K562 (cell line): Measurements from ENCODE around the gene SRGAP2C.
"Not testable (repeated sequence)": the region's sequence is repeated elsewhere in the genome, so short reads cannot be mapped to it uniquely, and the experiment has no call there.

Experiments
- ARID2 ChIP-seq: fragments of 450-650 bp; IDR thresholded peaks from 2 replicates; pipeline ENCODE4 v1.6.1; 2017; ENCODE audit warnings: antibody characterized with exemption, mild to moderate bottlenecking
- CHD2 ChIP-seq: IDR thresholded peaks from 2 replicates; pipeline ENCODE4 v1.6.1; 2011; ENCODE audit warnings: low read depth, low read length
- COPS2 ChIP-seq: fragments of 450-650 bp; conservative IDR thresholded peaks from 2 replicates; pipeline ENCODE4 v1.6.1; 2016; ENCODE audit warnings: mild to moderate bottlenecking, moderate library complexity
- HNRNPH1 ChIP-seq: fragments of 200-400 bp; formaldehyde crosslinking; optimal IDR thresholded peaks from 2 replicates; pipeline ENCODE3; 2017; ENCODE audit warnings: low read depth, mild to moderate bottlenecking, low read length, moderate library complexity
- MAFK ChIP-seq: IDR thresholded peaks from 2 replicates; pipeline ENCODE4 v1.6.1; 2011; ENCODE audit warnings: low read length, improper control_type of control experiment
- MCM3 ChIP-seq: fragments of 450-650 bp; IDR thresholded peaks from 2 replicates; pipeline ENCODE4 v1.6.1; 2016
- NCOA6 ChIP-seq: fragments of 450-650 bp; IDR thresholded peaks from 2 replicates; pipeline ENCODE4 v1.6.1; 2017; ENCODE audit warnings: mild to moderate bottlenecking
- POLR2A ChIP-seq: fragments of 450-650 bp; conservative IDR thresholded peaks from 2 replicates; pipeline ENCODE4 v1.6.1; 2016
- POLR2AphosphoS5 ChIP-seq: IDR thresholded peaks from 2 replicates; pipeline ENCODE4 v1.6.1; 2011; ENCODE audit warnings: mild to moderate bottlenecking, low read depth, low read length, moderate library complexity; ENCODE audit not compliant: control insufficient read depth, insufficient read depth
- SPI1 ChIP-seq: IDR thresholded peaks from 2 replicates; pipeline ENCODE4 v1.6.1; 2011; ENCODE audit warnings: low read depth, low read length, control low read depth, borderline replicate concordance
- ZNF785 ChIP-seq: fragments of 250-450 bp; sonication (Bioruptor Pico); IDR thresholded peaks from 2 replicates; pipeline ENCODE4 v1.4.0; 2020; ENCODE audit warnings: mild to moderate bottlenecking
- TF ChIP-seq, protein P1 (sequence below): sonication (generic); formaldehyde crosslinking; IDR thresholded peaks from 2 replicates; pipeline ENCODE4 v1.9.0; 2022; ENCODE audit warnings: mild to moderate bottlenecking, missing genetic modification reagents
- TF ChIP-seq, protein P2 (sequence below), 3 experiments: IDR thresholded peaks in 2 of 3; conservative IDR thresholded peaks in 1 of 3; 2 replicates each; pipeline ENCODE4 v1.5.1; 2011 to 2012; ENCODE audit warnings: low read length in 3 of 3, mild to moderate bottlenecking in 3 of 3, control low read depth in 2 of 3, improper control_type of control experiment in 1 of 3, inconsistent platforms in 1 of 3, low read depth in 1 of 3, mixed read lengths in 1 of 3, moderate library complexity in 1 of 3; ENCODE audit not compliant: insufficient read depth in 2 of 3
- TF ChIP-seq, protein P3 (sequence below): fragments of 450-650 bp; IDR thresholded peaks from 2 replicates; pipeline ENCODE4 v1.6.1; 2017; ENCODE audit warnings: antibody characterized with exemption

DNA sequence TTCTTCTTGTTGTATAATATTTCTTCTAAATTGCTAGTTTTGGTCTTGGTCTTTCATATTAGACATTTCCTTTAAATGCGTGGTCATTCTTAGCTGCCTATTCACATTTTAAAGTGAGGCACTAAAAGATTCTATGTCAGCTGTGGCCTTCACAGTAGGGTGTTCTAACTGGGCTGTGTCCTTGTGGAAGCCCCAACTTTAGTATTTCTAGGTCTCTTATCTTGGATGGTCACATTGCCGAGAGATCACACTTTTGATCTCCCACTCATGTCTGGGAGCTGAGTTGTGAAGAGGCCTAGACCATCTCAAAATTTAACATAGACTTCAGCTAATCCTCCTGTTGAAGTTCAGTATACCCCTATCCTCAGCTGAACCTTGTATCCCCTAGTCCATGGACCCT is 185.2 kb downstream of the SRGAP2C start:
- TF ChIP-seq POLR2AphosphoS5; POLR2A; MCM3; CHD2; SPI1; COPS2; MAFK; ARID2; ZNF785 (CRISPR knock-in tag); HNRNPH1; NCOA6: not testable (repeated sequence)
- TF ChIP-seq, protein P1, sequence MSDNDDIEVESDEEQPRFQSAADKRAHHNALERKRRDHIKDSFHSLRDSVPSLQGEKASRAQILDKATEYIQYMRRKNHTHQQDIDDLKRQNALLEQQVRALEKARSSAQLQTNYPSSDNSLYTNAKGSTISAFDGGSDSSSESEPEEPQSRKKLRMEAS (CRISPR knock-in tag): not testable (repeated sequence)
- TF ChIP-seq, protein P2, sequence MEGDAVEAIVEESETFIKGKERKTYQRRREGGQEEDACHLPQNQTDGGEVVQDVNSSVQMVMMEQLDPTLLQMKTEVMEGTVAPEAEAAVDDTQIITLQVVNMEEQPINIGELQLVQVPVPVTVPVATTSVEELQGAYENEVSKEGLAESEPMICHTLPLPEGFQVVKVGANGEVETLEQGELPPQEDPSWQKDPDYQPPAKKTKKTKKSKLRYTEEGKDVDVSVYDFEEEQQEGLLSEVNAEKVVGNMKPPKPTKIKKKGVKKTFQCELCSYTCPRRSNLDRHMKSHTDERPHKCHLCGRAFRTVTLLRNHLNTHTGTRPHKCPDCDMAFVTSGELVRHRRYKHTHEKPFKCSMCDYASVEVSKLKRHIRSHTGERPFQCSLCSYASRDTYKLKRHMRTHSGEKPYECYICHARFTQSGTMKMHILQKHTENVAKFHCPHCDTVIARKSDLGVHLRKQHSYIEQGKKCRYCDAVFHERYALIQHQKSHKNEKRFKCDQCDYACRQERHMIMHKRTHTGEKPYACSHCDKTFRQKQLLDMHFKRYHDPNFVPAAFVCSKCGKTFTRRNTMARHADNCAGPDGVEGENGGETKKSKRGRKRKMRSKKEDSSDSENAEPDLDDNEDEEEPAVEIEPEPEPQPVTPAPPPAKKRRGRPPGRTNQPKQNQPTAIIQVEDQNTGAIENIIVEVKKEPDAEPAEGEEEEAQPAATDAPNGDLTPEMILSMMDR (IDR thresholded peaks at IDR 0.05 in 2 of 3, conservative IDR thresholded peaks at IDR 0.05 in 1 of 3; ENCODE audit: insufficient read depth in 2 of 3, low read depth in 1 of 3, low read length in 3 of 3): not testable (repeated sequence)
- TF ChIP-seq, protein P3, sequence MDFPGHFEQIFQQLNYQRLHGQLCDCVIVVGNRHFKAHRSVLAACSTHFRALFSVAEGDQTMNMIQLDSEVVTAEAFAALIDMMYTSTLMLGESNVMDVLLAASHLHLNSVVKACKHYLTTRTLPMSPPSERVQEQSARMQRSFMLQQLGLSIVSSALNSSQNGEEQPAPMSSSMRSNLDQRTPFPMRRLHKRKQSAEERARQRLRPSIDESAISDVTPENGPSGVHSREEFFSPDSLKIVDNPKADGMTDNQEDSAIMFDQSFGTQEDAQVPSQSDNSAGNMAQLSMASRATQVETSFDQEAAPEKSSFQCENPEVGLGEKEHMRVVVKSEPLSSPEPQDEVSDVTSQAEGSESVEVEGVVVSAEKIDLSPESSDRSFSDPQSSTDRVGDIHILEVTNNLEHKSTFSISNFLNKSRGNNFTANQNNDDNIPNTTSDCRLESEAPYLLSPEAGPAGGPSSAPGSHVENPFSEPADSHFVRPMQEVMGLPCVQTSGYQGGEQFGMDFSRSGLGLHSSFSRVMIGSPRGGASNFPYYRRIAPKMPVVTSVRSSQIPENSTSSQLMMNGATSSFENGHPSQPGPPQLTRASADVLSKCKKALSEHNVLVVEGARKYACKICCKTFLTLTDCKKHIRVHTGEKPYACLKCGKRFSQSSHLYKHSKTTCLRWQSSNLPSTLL: not testable (repeated sequence)
